Measurements from ENCODE around the gene OR10X1. TPM values are rescaled to one million over a fixed set of nuclear protein-coding genes. Genes with fewer than 3 reads are reported as not detected.

The OR10X1 gene
- total RNA-seq, 3 donors from 2014 or later = not detected

DNA sequence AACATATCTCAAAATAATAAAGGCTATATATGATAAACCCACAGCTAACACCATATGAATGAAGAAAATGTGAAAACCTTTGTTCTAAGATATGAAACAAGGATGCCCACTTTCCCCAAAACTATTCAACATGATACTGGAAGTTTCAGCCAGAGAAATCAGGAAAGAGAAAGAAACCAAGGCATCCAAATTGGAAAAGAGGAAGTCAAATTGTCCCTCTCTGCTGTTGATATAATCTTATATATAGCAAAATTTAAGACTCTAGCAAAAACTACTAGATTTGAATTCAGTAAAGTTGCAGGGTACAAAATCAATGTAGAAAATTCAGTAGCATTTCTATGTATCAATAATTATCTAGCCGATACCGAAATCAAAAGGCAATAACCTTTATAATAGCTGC, 21.0 kb upstream of the OR10X1 start:
- no peaks in the 10 kb centered on the region for H3K4me1 ChIP-seq (ENCODE audit: low read depth)
- no peak for DNase-seq
- TF ChIP-seq, protein P1, sequence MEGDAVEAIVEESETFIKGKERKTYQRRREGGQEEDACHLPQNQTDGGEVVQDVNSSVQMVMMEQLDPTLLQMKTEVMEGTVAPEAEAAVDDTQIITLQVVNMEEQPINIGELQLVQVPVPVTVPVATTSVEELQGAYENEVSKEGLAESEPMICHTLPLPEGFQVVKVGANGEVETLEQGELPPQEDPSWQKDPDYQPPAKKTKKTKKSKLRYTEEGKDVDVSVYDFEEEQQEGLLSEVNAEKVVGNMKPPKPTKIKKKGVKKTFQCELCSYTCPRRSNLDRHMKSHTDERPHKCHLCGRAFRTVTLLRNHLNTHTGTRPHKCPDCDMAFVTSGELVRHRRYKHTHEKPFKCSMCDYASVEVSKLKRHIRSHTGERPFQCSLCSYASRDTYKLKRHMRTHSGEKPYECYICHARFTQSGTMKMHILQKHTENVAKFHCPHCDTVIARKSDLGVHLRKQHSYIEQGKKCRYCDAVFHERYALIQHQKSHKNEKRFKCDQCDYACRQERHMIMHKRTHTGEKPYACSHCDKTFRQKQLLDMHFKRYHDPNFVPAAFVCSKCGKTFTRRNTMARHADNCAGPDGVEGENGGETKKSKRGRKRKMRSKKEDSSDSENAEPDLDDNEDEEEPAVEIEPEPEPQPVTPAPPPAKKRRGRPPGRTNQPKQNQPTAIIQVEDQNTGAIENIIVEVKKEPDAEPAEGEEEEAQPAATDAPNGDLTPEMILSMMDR (IDR thresholded peaks at IDR 0.05) = no peak
- ATAC-seq = no peak
- H3K36me3 ChIP-seq (ENCODE audit: low read depth) = no peaks in the 10 kb centered on the region
- no peak overlapping the region for H3K4me3 ChIP-seq
- H3K9me3 ChIP-seq = peaks cover 18% of the 10 kb centered on the region
- intact Hi-C loops (cut with DNase I, micrococcal nuclease) = no loop called here

DNA sequence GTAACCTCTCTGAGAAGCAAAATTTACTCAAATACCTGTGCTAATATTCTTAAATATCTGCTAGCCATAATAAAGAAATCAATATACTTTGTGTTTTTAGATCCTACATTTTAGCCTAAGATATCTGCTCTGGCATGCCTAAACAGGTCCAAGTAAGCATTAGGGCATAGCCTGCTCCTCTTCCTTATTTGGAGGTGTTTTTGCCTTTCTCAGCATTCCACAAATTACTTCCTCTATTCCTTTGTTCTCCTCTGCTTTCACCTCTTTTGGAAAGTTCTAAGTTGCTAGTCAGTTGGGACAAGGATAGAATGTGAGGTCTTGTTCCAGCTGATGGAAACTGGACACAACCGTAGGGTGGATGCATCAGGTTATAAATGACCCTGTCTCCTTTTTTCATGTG, 7.2 kb upstream of the OR10X1 start:
- H3K36me3 ChIP-seq (ENCODE audit: low read depth) = no peaks in the 10 kb centered on the region
- H3K4me1 ChIP-seq (ENCODE audit: low read depth) = no peaks in the 10 kb centered on the region
- peaks cover 13% of the 10 kb centered on the region for H3K9me3 ChIP-seq
- DNase-seq = no peak
- H3K4me3 ChIP-seq = no peak overlapping the region
- TF ChIP-seq, protein P1 (IDR thresholded peaks at IDR 0.05) = no peak
- intact Hi-C loops (cut with DNase I, micrococcal nuclease) = no loop called here
- no peak for ATAC-seq

DNA sequence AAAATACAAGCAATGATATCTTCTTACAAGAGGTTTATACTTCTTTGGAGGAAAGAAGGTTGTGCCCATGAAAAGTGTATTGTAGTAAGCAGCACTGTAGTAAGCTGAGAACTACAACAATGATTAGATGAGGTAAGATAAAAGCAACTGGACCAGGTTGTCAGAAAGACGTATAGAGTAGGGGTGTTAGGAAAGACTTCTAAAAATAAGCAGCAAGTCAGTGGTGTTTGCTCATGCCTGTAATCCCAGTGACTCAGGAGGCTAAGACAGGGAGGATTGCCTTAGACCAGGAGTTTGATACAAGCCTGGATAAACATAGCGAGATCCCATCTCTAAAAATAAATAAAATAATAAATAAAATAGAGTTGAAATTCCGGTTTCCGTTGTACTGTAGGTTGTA, 4.3 kb upstream of the OR10X1 start:
- no peaks in the 10 kb centered on the region for H3K4me1 ChIP-seq (ENCODE audit: low read depth)
- no peak overlapping the region for H3K4me3 ChIP-seq
- ATAC-seq = no peak
- intact Hi-C loops (cut with DNase I, micrococcal nuclease) = no loop called here
- TF ChIP-seq, protein P1 (IDR thresholded peaks at IDR 0.05) = no peak
- no peaks in the 10 kb centered on the region for H3K36me3 ChIP-seq (ENCODE audit: low read depth)
- H3K9me3 ChIP-seq = peaks cover 12% of the 10 kb centered on the region
- no peak for DNase-seq

DNA sequence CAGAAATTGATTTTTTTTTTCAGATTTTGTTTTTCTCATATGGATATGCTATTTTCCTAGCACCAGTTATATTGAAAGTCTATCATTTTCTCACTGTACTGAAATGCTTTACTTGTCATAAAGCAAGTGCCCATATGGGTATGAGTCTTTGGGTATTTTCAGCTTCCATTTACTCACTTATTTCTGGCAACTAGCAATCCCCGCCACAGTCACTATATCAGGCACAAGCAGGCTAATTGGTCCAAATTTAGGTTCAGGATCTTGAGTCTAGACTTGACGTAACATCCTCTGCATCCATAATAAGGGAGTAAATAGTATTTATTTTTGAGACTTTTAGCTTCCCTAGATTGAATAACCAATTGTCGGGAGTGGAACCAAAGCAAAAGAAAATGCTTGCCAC, 2.1 kb downstream of the OR10X1 start:
- ATAC-seq = no peak
- TF ChIP-seq, protein P1 (IDR thresholded peaks at IDR 0.05) = no peak

DNA sequence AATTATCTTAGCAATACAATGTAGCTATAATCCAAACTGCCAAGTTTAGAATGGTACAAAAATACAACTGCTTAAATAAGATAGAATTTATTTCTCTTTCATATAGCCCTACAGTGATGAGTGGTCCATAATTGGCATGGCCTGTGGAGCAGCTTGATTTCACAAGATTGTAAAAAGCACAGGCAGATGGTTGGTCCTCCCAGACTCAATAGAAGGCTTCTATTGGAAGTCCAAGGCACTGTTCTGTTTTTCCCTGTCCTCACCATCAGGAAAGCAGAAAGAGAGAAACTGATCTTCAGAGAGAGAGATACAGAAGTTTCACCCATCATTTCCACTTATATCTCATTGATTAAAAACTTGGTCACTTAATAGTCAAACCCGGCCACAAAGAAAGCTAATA, 7.5 kb downstream of the OR10X1 start:
- TF ChIP-seq, protein P1 (IDR thresholded peaks at IDR 0.05) = no peak
- intact Hi-C loops (cut with DNase I, micrococcal nuclease) = no loop called here
- no peaks in the 10 kb centered on the region for H3K36me3 ChIP-seq (ENCODE audit: low read depth)
- ATAC-seq (no peak), DNase-seq (no peak)
- H3K9me3 ChIP-seq = no peaks in the 10 kb centered on the region
- no peak overlapping the region for H3K4me3 ChIP-seq
- no peaks in the 10 kb centered on the region for H3K4me1 ChIP-seq (ENCODE audit: low read depth)

More for the DNA sequence above, 2.1 kb downstream of the OR10X1 start:
- H3K4me3 ChIP-seq = no peak overlapping the region
- DNase-seq = no peak
- no peaks in the 10 kb centered on the region for H3K36me3 ChIP-seq (ENCODE audit: low read depth)
- no peaks in the 10 kb centered on the region for H3K9me3 ChIP-seq
- intact Hi-C loops (cut with DNase I, micrococcal nuclease) = no loop called here
- H3K4me1 ChIP-seq (ENCODE audit: low read depth) = no peaks in the 10 kb centered on the region

DNA sequence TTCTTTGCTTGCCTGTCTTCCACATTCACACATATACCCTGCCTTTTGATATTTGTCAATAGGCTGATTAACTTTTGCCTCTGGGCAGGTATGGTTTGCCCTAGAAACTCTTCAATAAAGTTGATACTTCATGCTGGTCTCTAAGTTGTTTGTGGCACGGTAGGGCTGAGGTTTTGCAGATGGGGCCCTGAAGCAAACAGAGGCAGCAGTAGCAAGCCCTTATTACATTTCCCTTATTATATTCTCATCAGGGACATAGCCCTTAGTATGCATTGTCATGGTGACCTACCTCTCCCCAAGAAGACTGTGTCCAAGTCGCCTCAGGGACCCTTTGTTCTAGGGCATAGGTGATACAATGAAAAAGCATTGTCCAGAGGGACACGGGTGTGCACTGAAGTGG, 9.2 kb downstream of the OR10X1 start, which contains the start of gene OR6P1:
TSS of gene OR6P1 (minus strand) at position 101 of the 400 bp plus-strand sequence. CDS start 6,976 bp downstream, outside the sequence.
- TF ChIP-seq, protein P1 (IDR thresholded peaks at IDR 0.05) = no peak
- DNase-seq (no peak), ATAC-seq (no peak)
- H3K9me3 ChIP-seq = no peaks in the 10 kb centered on the region
- intact Hi-C loops (cut with DNase I, micrococcal nuclease) = no loop called here
- H3K4me3 ChIP-seq = no peak within 1 kb of the TSS
- no peaks in the 10 kb centered on the region for H3K4me1 ChIP-seq (ENCODE audit: low read depth)
- H3K36me3 ChIP-seq (ENCODE audit: low read depth) = no peaks in the 10 kb centered on the region
